Naive thymus-derived CD8-positive, alpha-beta T cell (primary cell): ENCODE data around the gene CADM1. TPM values are rescaled to one million over a fixed set of nuclear protein-coding genes. Genes with fewer than 3 reads are reported as not detected.

Source experiments
- ATAC-seq, 2 donors: fragments of 150-1000 bp; cut with Tn5 transposase in 1 of 2; sonication (Bioruptor Pico), chemical (Tn5 transposase) in 1 of 2; 1 replicate in 1 of 2; 2 replicates in 1 of 2; pipeline ENCODE4 v1.10.0; 2021; ENCODE audit warnings: mild to moderate bottlenecking in 2 of 2, moderate library complexity in 2 of 2
- POLR2A ChIA-PET: fragments of 350-600 bp; sonication (Branson Sonifier 250); formaldehyde crosslinking; loops from one replicate; lab custom pipeline; 2021; ENCODE audit warnings: antibody characterized with exemption; lab: Charles Lee
- DNase-seq, 10 donors: peaks; one replicate each; pipeline versions ENCODE4 v3.0.0 to v3.0.0-alpha.2; 2020 to 2022
- H3K27ac Mint-ChIP-seq, 10 donors: one replicate each; pipeline ENCODE4 v1.8.0; 2020 to 2022; ENCODE audit warnings: mild to moderate bottlenecking in 10 of 10, mixed read lengths in 10 of 10, moderate library complexity in 4 of 10, inconsistent platforms in 1 of 10
- H3K27me3 Mint-ChIP-seq, 5 donors: one replicate each; pipeline ENCODE4 v1.8.0; 2021 to 2022; ENCODE audit warnings: mixed read lengths in 5 of 5
- H3K36me3 Mint-ChIP-seq, 3 donors: one replicate each; pipeline ENCODE4 v1.8.0; 2020 to 2022; ENCODE audit warnings: mixed read lengths in 3 of 3, mild to moderate bottlenecking in 2 of 3, inconsistent platforms in 1 of 3
- H3K4me1 Mint-ChIP-seq, 4 donors: one replicate each; pipeline ENCODE4 v1.8.0; 2021 to 2022; ENCODE audit warnings: mixed read lengths in 4 of 4
- H3K4me3 Mint-ChIP-seq, 10 donors: one replicate each; pipeline ENCODE4 v1.8.0; 2020 to 2022; ENCODE audit warnings: mild to moderate bottlenecking in 10 of 10, mixed read lengths in 10 of 10, moderate library complexity in 6 of 10, inconsistent platforms in 1 of 10
- H3K9me3 Mint-ChIP-seq, 9 donors: one replicate each; pipeline ENCODE4 v1.8.0; 2020 to 2022; ENCODE audit warnings: mixed read lengths in 9 of 9, mild to moderate bottlenecking in 3 of 9, inconsistent platforms in 1 of 9, moderate library complexity in 1 of 9
- polyA plus RNA-seq, 3 donors: library from polyadenylated mRNA; unstranded; fragments of 300-500 nt; fragmentation: Illumina TruSeq; gene quantifications; one replicate each; pipeline ENCODE4 v1.2.3, GENCODE V29; 2021
- total RNA-seq, 8 experiments: library from RNA in 2 of 8; stranded (reverse) in 2 of 8; gene quantifications; one replicate each; pipeline ENCODE4 v1.2.3 and lab custom pipeline; 2021 to 2026

The CADM1 gene
- total and polyA plus RNA-seq, 5 experiments from 2014 or later, result 3.5 TPM; not detected in 4

DNA sequence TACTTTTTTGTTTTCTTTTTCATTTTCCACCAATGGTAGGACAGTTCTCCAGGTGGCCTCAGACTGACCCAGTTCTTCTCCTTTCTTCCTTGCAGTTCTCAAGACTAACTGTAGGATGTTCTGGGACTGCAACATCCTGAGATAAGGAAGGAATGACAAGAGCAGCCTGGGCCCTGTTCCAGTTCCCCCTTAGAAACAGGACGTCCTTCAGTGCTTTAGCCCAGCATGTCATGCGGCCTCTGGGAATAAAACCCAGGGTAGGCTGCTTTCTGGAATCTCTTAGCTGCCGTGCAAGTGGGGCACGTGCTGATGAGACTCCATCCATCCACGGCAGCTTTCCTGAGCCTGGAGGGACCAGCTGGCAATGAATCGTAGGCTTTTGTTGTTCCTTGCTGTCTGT, 24.0 kb upstream of the CADM1 start:
- Mint-ChIP-seq H3K27me3 (peaks cover 0 to 8% (median 3%) of the 10 kb centered on the region in 5 donors), H3K9me3 (peaks cover 0 to 9% (median under 1%) of the 10 kb centered on the region in 9 donors), H3K27ac (no peak overlapping the region), H3K36me3 (no peaks in the 10 kb centered on the region), H3K4me3 (no peak overlapping the region), H3K4me1 (no peaks in the 10 kb centered on the region)
- DNase-seq, result no peak
- ATAC-seq, result no peak
- POLR2A ChIA-PET, result no interaction called here

GRCh38 chr11:115527534-115528125, 23.4 kb upstream of the CADM1 start:
- ATAC-seq, result no peak
- Mint-ChIP-seq H3K4me1 (no peaks in the 10 kb centered on the region), H3K27ac (no peak overlapping the region), H3K36me3 (no peaks in the 10 kb centered on the region), H3K27me3 (peaks cover 0 to 8% (median 3%) of the 10 kb centered on the region in 5 donors), H3K4me3 (no peak overlapping the region), H3K9me3 (peaks cover 0 to 9% (median 1%) of the 10 kb centered on the region in 9 donors)
- DNase-seq, result no peak
- POLR2A ChIA-PET, result no interaction called here

DNA sequence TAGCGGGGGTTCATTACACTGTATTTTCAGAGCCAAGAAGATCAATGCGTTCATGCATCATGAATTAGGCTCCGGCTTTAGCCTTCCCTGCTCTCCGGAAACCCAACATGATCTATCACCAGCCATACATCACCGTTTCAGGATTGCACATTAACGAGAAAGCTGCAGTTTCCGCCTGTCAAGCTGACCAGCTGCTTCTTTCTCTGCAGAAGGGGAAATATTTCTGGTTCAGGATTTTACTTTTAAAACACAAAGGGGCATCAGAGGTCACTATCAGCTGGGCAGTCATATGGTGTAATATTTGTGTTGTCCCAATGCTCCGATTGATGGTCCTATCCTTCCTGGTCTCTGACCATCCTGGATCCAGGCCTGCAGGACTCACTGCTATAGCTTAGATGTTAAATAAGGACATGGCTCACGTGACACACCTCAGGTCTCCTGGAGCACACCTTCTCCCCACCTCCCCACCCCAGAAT, 21.4 kb upstream of the CADM1 start:
- Mint-ChIP-seq H3K27me3 (peaks cover 5 to 14% (median 10%) of the 10 kb centered on the region in 5 donors), H3K9me3 (peaks cover 0 to 8% (median 3%) of the 10 kb centered on the region in 9 donors), H3K27ac (no peak overlapping the region), H3K36me3 (peaks cover 0 to 2% (median 0%) of the 10 kb centered on the region in 3 donors), H3K4me1 (no peaks in the 10 kb centered on the region), H3K4me3 (no peak overlapping the region)
- POLR2A ChIA-PET, result no interaction called here
- DNase-seq (no peak), ATAC-seq (no peak)

- Mint-ChIP-seq H3K4me1 (no peaks in the 10 kb centered on the region), H3K36me3 (peaks cover 0 to 4% (median 0%) of the 10 kb centered on the region in 3 donors)
- no peak for ATAC-seq
These were observed 20.4 kb upstream of the CADM1 start for GRCh38 chr11:115524572-115524971.

GRCh38 chr11:115523727-115524399, 19.6 kb upstream of the CADM1 start:
- POLR2A ChIA-PET, result no interaction called here
- Mint-ChIP-seq H3K27ac (no peak overlapping the region), H3K36me3 (peaks cover 0 to 4% (median 0%) of the 10 kb centered on the region in 3 donors), H3K9me3 (peaks cover 0 to 11% (median 3%) of the 10 kb centered on the region in 9 donors), H3K27me3 (peaks cover 7 to 24% (median 10%) of the 10 kb centered on the region in 5 donors), H3K4me3 (no peak overlapping the region), H3K4me1 (no peaks in the 10 kb centered on the region)
- ATAC-seq (no peak), DNase-seq (no peak)

More at GRCh38 chr11:115524572-115524971, 20.4 kb upstream of the CADM1 start:
- Mint-ChIP-seq H3K27ac (no peak overlapping the region), H3K4me3 (no peak overlapping the region), H3K9me3 (peaks cover 0 to 8% (median 3%) of the 10 kb centered on the region in 9 donors), H3K27me3 (peaks cover 7 to 24% (median 10%) of the 10 kb centered on the region in 5 donors)
- DNase-seq, result no peak
- POLR2A ChIA-PET, result no interaction called here

DNA sequence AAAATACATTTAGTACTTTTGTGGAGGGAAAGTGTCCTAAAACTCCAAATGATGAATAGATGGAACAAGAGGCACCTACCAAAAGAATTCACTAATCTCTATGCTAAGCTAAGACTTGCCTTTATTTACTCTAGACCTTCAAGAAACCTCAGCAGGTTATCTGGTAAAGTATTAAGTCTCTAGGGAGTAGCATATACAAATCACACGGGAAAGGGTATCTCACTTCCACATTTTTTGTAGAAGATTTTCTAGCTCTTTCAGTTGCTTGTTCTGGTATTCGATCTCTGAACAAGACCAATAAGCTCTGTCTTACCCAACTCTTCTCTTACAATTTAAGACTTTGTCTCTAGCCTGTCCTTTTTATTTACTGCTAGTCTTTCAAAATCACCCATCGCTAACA, 18.1 kb upstream of the CADM1 start:
- peaks cover 0 to 4% (median 0%) of the 10 kb centered on the region in 3 donors for H3K36me3 Mint-ChIP-seq
- no peak overlapping the region for H3K27ac Mint-ChIP-seq
- H3K9me3 Mint-ChIP-seq, result peaks cover 0 to 14% (median 3%) of the 10 kb centered on the region in 9 donors
- POLR2A ChIA-PET, result no interaction called here
- peaks cover 7 to 24% (median 10%) of the 10 kb centered on the region in 5 donors for H3K27me3 Mint-ChIP-seq
- H3K4me3 Mint-ChIP-seq, result no peak overlapping the region
- no peak for DNase-seq
- no peaks in the 10 kb centered on the region for H3K4me1 Mint-ChIP-seq
- ATAC-seq, result no peak

DNA sequence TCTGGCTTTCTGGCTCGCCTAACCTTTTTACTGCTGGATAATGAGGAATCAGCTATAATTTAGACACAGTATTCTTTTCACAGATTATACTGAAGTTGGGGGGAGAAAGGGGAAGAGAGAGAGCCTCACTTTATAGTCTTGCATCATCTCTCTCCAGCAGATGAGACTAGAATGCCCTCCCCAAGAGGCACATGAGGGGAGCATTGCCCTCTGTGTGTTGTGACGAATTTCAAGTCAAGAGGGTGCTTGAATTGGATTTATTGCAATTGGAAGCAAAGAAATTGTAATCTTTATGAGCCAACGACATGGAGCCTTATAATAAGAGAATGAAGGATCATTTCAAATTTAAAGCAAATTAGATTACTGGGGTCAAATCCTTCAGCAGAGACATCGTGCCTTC, 17.6 kb upstream of the CADM1 start:
- POLR2A ChIA-PET, result no interaction called here
- Mint-ChIP-seq H3K4me3 (no peak overlapping the region), H3K36me3 (peaks cover 0 to 4% (median 0%) of the 10 kb centered on the region in 3 donors), H3K27ac (no peak overlapping the region), H3K9me3 (peaks cover 0 to 12% (median 4%) of the 10 kb centered on the region in 9 donors), H3K4me1 (no peaks in the 10 kb centered on the region), H3K27me3 (peaks cover 7 to 25% (median 11%) of the 10 kb centered on the region in 5 donors)
- ATAC-seq (no peak), DNase-seq (no peak)

- DNase-seq (no peak), ATAC-seq (no peak)
- Mint-ChIP-seq H3K4me3 (no peak overlapping the region), H3K36me3 (peaks cover 0 to 4% (median 0%) of the 10 kb centered on the region in 3 donors), H3K27ac (no peak overlapping the region), H3K27me3 (peaks cover 12 to 49% (median 22%) of the 10 kb centered on the region in 5 donors), H3K4me1 (no peaks in the 10 kb centered on the region), H3K9me3 (peaks cover 0 to 14% (median 3%) of the 10 kb centered on the region in 9 donors)
- POLR2A ChIA-PET, result no interaction called here
These were observed 14.9 kb upstream of the CADM1 start for GRCh38 chr11:115518983-115519628.

GRCh38 chr11:115515647-115516395, 11.6 kb upstream of the CADM1 start:
- DNase-seq (no peak), ATAC-seq (no peak)
- no peaks in the 10 kb centered on the region for H3K4me1 Mint-ChIP-seq
- peaks cover 0 to 12% (median 0%) of the 10 kb centered on the region in 9 donors for H3K9me3 Mint-ChIP-seq
- no peak overlapping the region for H3K27ac Mint-ChIP-seq
- POLR2A ChIA-PET, result no interaction called here
- H3K4me3 Mint-ChIP-seq, result no peak overlapping the region
- peaks cover 0 to 4% (median 0%) of the 10 kb centered on the region in 3 donors for H3K36me3 Mint-ChIP-seq
- peaks cover 10 to 38% (median 12%) of the 10 kb centered on the region in 5 donors for H3K27me3 Mint-ChIP-seq

GRCh38 chr11:115506954-115507675, 2.9 kb upstream of the CADM1 start:
- H3K27me3 Mint-ChIP-seq, result peaks cover 17 to 47% (median 44%) of the 10 kb centered on the region in 5 donors
- ATAC-seq, result no peak
- DNase-seq, result no peak
- peaks cover 0 to 10% (median 2%) of the 10 kb centered on the region in 3 donors for H3K36me3 Mint-ChIP-seq
- H3K27ac Mint-ChIP-seq, result no peak overlapping the region
- POLR2A ChIA-PET, result no interaction called here
- H3K4me3 Mint-ChIP-seq, result no peak overlapping the region
- peaks cover 4 to 16% (median 12%) of the 10 kb centered on the region in 4 donors for H3K4me1 Mint-ChIP-seq
- peaks cover 0 to 12% (median 6%) of the 10 kb centered on the region in 9 donors for H3K9me3 Mint-ChIP-seq

- ATAC-seq (no peak), DNase-seq (no peak)
- Mint-ChIP-seq H3K9me3 (peaks cover 0 to 12% (median 6%) of the 10 kb centered on the region in 9 donors), H3K27ac (peak overlapping the region in 3 of 10 donors; percentile 19 to 65 (median 32)), H3K27me3 (peaks cover 16 to 47% (median 41%) of the 10 kb centered on the region in 5 donors), H3K4me3 (peak overlapping the region; percentile 41 to 86 (median 68)), H3K4me1 (peaks cover 4 to 16% (median 12%) of the 10 kb centered on the region in 4 donors), H3K36me3 (peaks cover 0 to 10% (median 2%) of the 10 kb centered on the region in 3 donors)
- POLR2A ChIA-PET, result no interaction called here
These were observed 960 bp upstream of the CADM1 start for GRCh38 chr11:115505175-115505574.
